NOMO-1 treated with DMSO at 0.1 percent for 48 hours (cell line): Measurements from ENCODE around the gene NMS.
A peak's percentile ranks its signal among the peaks of the same experiment; 100 is the strongest.

Experiments
- DNase-seq: peaks from one replicate; lab custom pipeline; 2025; ENCODE audit not compliant: unreplicated experiment; lab: John Stamatoyannopoulos, UW

NMS gene

GRCh38 chr2:100484390-100484789, 14.1 kb downstream of the NMS start:
- no peak for DNase-seq

- DNase-seq = peak; percentile 20
These were observed 15.1 kb downstream of the NMS start for GRCh38 chr2:100485396-100485795.

- DNase-seq = no peak
These were observed 24.4 kb downstream of the NMS start for GRCh38 chr2:100494712-100495111.

GRCh38 chr2:100502782-100503181, 32.5 kb downstream of the NMS start:
- no peak for DNase-seq

GRCh38 chr2:100504542-100504941, 34.3 kb downstream of the NMS start:
- no peak for DNase-seq

GRCh38 chr2:100509066-100509465, 38.8 kb downstream of the NMS start:
- no peak for DNase-seq

GRCh38 chr2:100513650-100514049, 43.4 kb downstream of the NMS start:
- peak; percentile 74 for DNase-seq

GRCh38 chr2:100517556-100517955, 47.3 kb downstream of the NMS start:
- no peak for DNase-seq

GRCh38 chr2:100518801-100519200, 48.5 kb downstream of the NMS start:
- DNase-seq = no peak

- no peak for DNase-seq
These were observed 49.9 kb downstream of the NMS start for GRCh38 chr2:100520224-100520623.

- DNase-seq = no peak
These were observed 52.1 kb downstream of the NMS start for GRCh38 chr2:100522430-100522829.

- no peak for DNase-seq
These were observed 54.0 kb downstream of the NMS start for GRCh38 chr2:100524331-100524730.

GRCh38 chr2:100526868-100527267, 56.6 kb downstream of the NMS start:
- no peak for DNase-seq

- DNase-seq = no peak
These were observed 57.2 kb downstream of the NMS start for GRCh38 chr2:100527440-100528015.

- no peak for DNase-seq
These were observed 58.9 kb downstream of the NMS start for GRCh38 chr2:100529176-100529575.

- no peak for DNase-seq
These were observed 59.6 kb downstream of the NMS start for GRCh38 chr2:100529900-100530299.
